Stomach (tissue), 4 donors: ENCODE measurements around the gene HBE1.

ENCODE experiments used
- CTCF ChIP-seq, 7 experiments: fragments of 450-650 bp in 4 of 7; fragments of 200-600 bp in 3 of 7; sonication (generic) in 3 of 7; IDR thresholded peaks; one replicate each; pipeline ENCODE4 v1.5.1; 2016 to 2019; ENCODE audit warnings: antibody characterized with exemption in 7 of 7, control low read depth in 2 of 7, mild to moderate bottlenecking in 1 of 7
- POLR2A ChIP-seq, 4 donors: fragments of 450-650 bp; IDR thresholded peaks; one replicate each; pipeline ENCODE4 v1.6.1; 2016; ENCODE audit warnings: antibody characterized with exemption in 4 of 4, control low read depth in 2 of 4, mild to moderate bottlenecking in 1 of 4, moderate library complexity in 1 of 4
- POLR2AphosphoS5 ChIP-seq, 3 donors: sonication (generic); formaldehyde crosslinking; IDR thresholded peaks; one replicate each; pipeline ENCODE4 v1.6.1; 2016; ENCODE audit warnings: antibody characterized with exemption in 3 of 3

- TF ChIP-seq POLR2AphosphoS5 (IDR thresholded peaks at IDR 0.05) (no peak), CTCF (IDR thresholded peaks at IDR 0.05) (no peak), POLR2A (IDR thresholded peaks at IDR 0.05) (no peak)
Measured at GRCh38 chr11:5300251-5300650, 30.5 kb upstream of the HBE1 start.
